B cell (primary cell): ENCODE measurements around the gene LRP6.

Source experiments
- EZH2 ChIP-seq: IDR thresholded peaks from 2 replicates; pipeline ENCODE4 v1.6.1; 2012; ENCODE audit warnings: borderline replicate concordance, low read depth, mild to moderate bottlenecking, moderate library complexity, low read length; ENCODE audit not compliant: insufficient read depth, poor library complexity, severe bottlenecking
- TF ChIP-seq, protein P1 (sequence below): fragments of 200-600 bp; IDR thresholded peaks from one replicate; pipeline ENCODE4 v1.8.0; 2022; ENCODE audit warnings: antibody characterized with exemption, mild to moderate bottlenecking

DNA sequence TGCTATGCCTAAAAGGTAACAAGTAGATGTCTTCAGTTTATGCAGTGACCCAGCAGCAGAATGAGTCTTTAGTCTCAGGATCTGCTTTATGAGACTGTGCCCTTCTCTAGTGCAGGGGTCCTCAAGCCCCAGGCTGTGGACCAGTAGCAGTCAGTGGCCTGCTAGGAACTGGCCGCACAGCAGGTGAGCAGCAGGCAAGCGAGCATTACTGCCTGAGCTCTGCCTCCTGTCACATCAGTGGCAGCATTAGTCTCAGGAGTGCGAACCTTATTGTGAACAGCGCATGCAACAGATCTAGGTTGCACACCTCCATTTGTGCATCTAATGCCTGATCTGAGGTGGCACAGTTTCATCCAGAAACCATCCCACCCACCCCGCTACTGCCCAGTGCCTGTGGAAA is 38.4 kb downstream of the LRP6 start:
- TF ChIP-seq, protein P1, sequence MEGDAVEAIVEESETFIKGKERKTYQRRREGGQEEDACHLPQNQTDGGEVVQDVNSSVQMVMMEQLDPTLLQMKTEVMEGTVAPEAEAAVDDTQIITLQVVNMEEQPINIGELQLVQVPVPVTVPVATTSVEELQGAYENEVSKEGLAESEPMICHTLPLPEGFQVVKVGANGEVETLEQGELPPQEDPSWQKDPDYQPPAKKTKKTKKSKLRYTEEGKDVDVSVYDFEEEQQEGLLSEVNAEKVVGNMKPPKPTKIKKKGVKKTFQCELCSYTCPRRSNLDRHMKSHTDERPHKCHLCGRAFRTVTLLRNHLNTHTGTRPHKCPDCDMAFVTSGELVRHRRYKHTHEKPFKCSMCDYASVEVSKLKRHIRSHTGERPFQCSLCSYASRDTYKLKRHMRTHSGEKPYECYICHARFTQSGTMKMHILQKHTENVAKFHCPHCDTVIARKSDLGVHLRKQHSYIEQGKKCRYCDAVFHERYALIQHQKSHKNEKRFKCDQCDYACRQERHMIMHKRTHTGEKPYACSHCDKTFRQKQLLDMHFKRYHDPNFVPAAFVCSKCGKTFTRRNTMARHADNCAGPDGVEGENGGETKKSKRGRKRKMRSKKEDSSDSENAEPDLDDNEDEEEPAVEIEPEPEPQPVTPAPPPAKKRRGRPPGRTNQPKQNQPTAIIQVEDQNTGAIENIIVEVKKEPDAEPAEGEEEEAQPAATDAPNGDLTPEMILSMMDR = no peak
- no peak for TF ChIP-seq EZH2
